GM23338 (cell line): ENCODE data around the gene SORCS2. TPM values are rescaled to one million over a fixed set of nuclear protein-coding genes. Genes with fewer than 3 reads are reported as not detected.

Experiments used
- ATAC-seq: fragments of 200-7000 bp; cut with Tn5 transposase; 3 replicates; pipeline ENCODE4 v1.9.1; 2020
- DNase-seq: peaks from one replicate; pipeline ENCODE4 v3.0.0-alpha.2; 2015; ENCODE audit warnings: low spot score
- H2AFZ ChIP-seq: fragments of 200-600 bp; sonication (generic); 2 replicates; pipeline ENCODE4 v1.8.0; 2016; ENCODE audit warnings: antibody characterized with exemption, mild to moderate bottlenecking, moderate library complexity
- H3F3A ChIP-seq: fragments of 200-600 bp; sonication (generic); replicated peaks from 2 replicates; pipeline ENCODE4 v1.8.0; 2017; ENCODE audit warnings: antibody characterized with exemption, mixed run types, low read depth
- H3K27ac ChIP-seq: fragments of 200-600 bp; sonication (generic); 2 replicates; pipeline ENCODE4 v1.6.1; 2016; ENCODE audit warnings: low read depth
- H3K27me3 ChIP-seq: fragments of 200-600 bp; sonication (generic); 2 replicates; pipeline ENCODE4 v1.8.0; 2016; ENCODE audit warnings: mild to moderate bottlenecking, mixed run types, moderate library complexity; ENCODE audit not compliant: insufficient read depth
- H3K36me3 ChIP-seq: fragments of 200-600 bp; sonication (generic); 2 replicates; pipeline ENCODE4 v1.8.0; 2016; ENCODE audit warnings: mild to moderate bottlenecking; ENCODE audit not compliant: insufficient read depth
- H3K4me1 ChIP-seq: fragments of 200-600 bp; sonication (generic); 2 replicates; pipeline ENCODE4 v1.8.0; 2016; ENCODE audit warnings: mild to moderate bottlenecking, moderate library complexity; ENCODE audit not compliant: insufficient read depth
- H3K4me2 ChIP-seq: fragments of 200-600 bp; sonication (generic); 2 replicates; pipeline ENCODE4 v1.7.1; 2017; ENCODE audit warnings: mixed run types
- H3K4me3 ChIP-seq: fragments of 200-600 bp; sonication (generic); 2 replicates; pipeline ENCODE4 v1.6.1; 2016; ENCODE audit warnings: mixed run types
- H3K79me2 ChIP-seq: fragments of 200-600 bp; sonication (generic); replicated peaks from 2 replicates; pipeline ENCODE4 v1.8.0; 2017; ENCODE audit warnings: mild to moderate bottlenecking; ENCODE audit not compliant: insufficient read depth
- H3K9me2 ChIP-seq: fragments of 200-600 bp; sonication (generic); 2 replicates; pipeline ENCODE4 v1.8.0; 2017; ENCODE audit not compliant: insufficient read depth
- H4K20me1 ChIP-seq: fragments of 200-600 bp; sonication (generic); replicated peaks from 2 replicates; pipeline ENCODE4 v1.8.0; 2017; ENCODE audit warnings: mild to moderate bottlenecking; ENCODE audit not compliant: insufficient read depth
- H3K27ac Mint-ChIP-seq: 2 replicates; pipeline ENCODE4 v1.8.0; 2020; ENCODE audit warnings: inconsistent platforms, mild to moderate bottlenecking, moderate library complexity, mixed read lengths
- H3K27me3 Mint-ChIP-seq: 3 replicates; pipeline ENCODE4 v1.8.0; 2022; ENCODE audit warnings: low read depth, mild to moderate bottlenecking, moderate library complexity, mixed read lengths, inconsistent platforms; ENCODE audit not compliant: insufficient read depth, poor library complexity
- H3K36me3 Mint-ChIP-seq: 3 replicates; pipeline ENCODE4 v1.8.0; 2021; ENCODE audit warnings: low read depth, mild to moderate bottlenecking, inconsistent platforms, moderate library complexity, mixed read lengths
- H3K4me1 Mint-ChIP-seq: 3 replicates; pipeline ENCODE4 v1.8.0; 2020; ENCODE audit warnings: mild to moderate bottlenecking, inconsistent platforms, mixed read lengths
- H3K4me3 Mint-ChIP-seq: 3 replicates; pipeline ENCODE4 v1.8.0; 2021; ENCODE audit warnings: moderate library complexity, mild to moderate bottlenecking, inconsistent platforms, mixed read lengths
- H3K9me3 Mint-ChIP-seq: 3 replicates; pipeline ENCODE4 v1.8.0; 2020; ENCODE audit warnings: moderate library complexity, mild to moderate bottlenecking, inconsistent platforms, mixed read lengths
- EZH2 ChIP-seq: fragments of 200-600 bp; sonication (generic); IDR thresholded peaks from one replicate; pipeline ENCODE4 v1.8.0; 2017; ENCODE audit warnings: antibody characterized with exemption, mild to moderate bottlenecking, low read depth; ENCODE audit not compliant: unreplicated experiment
- EZH2phosphoT487 ChIP-seq: fragments of 200-600 bp; sonication (generic); IDR thresholded peaks from one replicate; pipeline ENCODE4 v1.8.1; 2018; ENCODE audit warnings: antibody characterized with exemption; ENCODE audit not compliant: unreplicated experiment
- JUNB ChIP-seq: IDR thresholded peaks from one replicate; pipeline ENCODE4 v1.6.1; 2016; ENCODE audit warnings: antibody characterized with exemption; ENCODE audit not compliant: unreplicated experiment
- STAT1 ChIP-seq: IDR thresholded peaks from one replicate; pipeline ENCODE4 v1.6.1; 2016; ENCODE audit warnings: antibody characterized with exemption; ENCODE audit not compliant: unreplicated experiment
- ZNF331 ChIP-seq: fragments of 250-450 bp; sonication (Bioruptor Pico); IDR thresholded peaks from 2 replicates; pipeline ENCODE4 v1.5.0; 2020; ENCODE audit warnings: low read depth, mild to moderate bottlenecking, moderate library complexity
- polyA plus RNA-seq: library from polyadenylated mRNA; unstranded; fragments of >200 nt; fragmentation: Nextera tagmentation; extraction: Ambion mirVana; gene quantifications from 2 replicates; pipeline ENCODE4 v1.2.1, GENCODE V29; 2016
- total RNA-seq: library from RNA; depleted of rRNA; stranded (reverse); fragments of >200 nt; shearing (Covaris generic); gene quantifications from 2 replicates; pipeline ENCODE4 v1.2.3, GENCODE V29; 2014
- TF ChIP-seq, protein P1 (sequence below): fragments of 250-450 bp; sonication (Bioruptor Pico); IDR thresholded peaks from 2 replicates; pipeline ENCODE4 v1.5.0; 2020; ENCODE audit warnings: mild to moderate bottlenecking, moderate library complexity
- TF ChIP-seq, protein P2 (sequence below), 2 experiments: fragments of 200-600 bp in 1 of 2; sonication (generic) in 1 of 2; conservative IDR thresholded peaks; 2 replicates each; pipeline versions ENCODE4 v1.5.1 to v1.6.1; 2016 to 2017; ENCODE audit warnings: antibody characterized with exemption in 2 of 2, low read depth in 2 of 2, mild to moderate bottlenecking in 2 of 2, moderate library complexity in 1 of 2

SORCS2 gene
- total and polyA plus RNA-seq, 2 experiments from 2014 or later = 0.47 to 2.4 TPM

DNA sequence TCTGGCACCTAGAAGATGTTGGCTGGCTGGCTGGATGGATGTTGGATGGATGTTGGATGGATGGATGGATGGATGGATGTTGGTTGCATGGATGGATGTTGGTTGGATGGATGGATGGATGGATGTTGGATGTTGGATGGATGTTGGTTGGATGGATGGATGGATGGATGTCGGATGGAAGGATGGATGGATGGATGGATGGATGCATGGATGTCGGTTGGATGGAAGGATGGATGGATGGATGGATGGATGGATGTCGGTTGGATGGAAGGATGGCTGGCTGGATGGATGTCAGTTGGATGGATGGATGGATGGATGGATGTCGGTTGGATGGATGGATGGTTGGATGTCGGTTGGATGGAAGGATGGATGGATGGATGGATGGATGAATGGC lies 145.7 kb downstream of the SORCS2 start:
- H3K36me3 ChIP-seq = no peaks in the 10 kb centered on the region
- no peaks in the 10 kb centered on the region for H3K9me2 ChIP-seq
- H3K36me3 Mint-ChIP-seq = peaks cover 3% of the 10 kb centered on the region; the same call in 2 of the 3 replicates
- H3K79me2 ChIP-seq = no peaks in the 10 kb centered on the region
- H3K4me2 ChIP-seq = no peak overlapping the region
- no peak overlapping the region; the same call in 2 of the 3 replicates for H3K4me3 Mint-ChIP-seq
- H3K27ac Mint-ChIP-seq = no peak overlapping the region
- H3F3A ChIP-seq = no peaks in the 10 kb centered on the region
- no peaks in the 10 kb centered on the region for H3K4me1 ChIP-seq
- no peak overlapping the region for H3K27ac ChIP-seq
- H3K4me3 ChIP-seq = no peak overlapping the region
- peaks cover 4% of the 10 kb centered on the region for H3K9me3 Mint-ChIP-seq
- TF ChIP-seq EZH2phosphoT487 (no peak), STAT1 (no peak), EZH2 (no peak), ZNF331 (no peak), JUNB (no peak)
- TF ChIP-seq, protein P1, sequence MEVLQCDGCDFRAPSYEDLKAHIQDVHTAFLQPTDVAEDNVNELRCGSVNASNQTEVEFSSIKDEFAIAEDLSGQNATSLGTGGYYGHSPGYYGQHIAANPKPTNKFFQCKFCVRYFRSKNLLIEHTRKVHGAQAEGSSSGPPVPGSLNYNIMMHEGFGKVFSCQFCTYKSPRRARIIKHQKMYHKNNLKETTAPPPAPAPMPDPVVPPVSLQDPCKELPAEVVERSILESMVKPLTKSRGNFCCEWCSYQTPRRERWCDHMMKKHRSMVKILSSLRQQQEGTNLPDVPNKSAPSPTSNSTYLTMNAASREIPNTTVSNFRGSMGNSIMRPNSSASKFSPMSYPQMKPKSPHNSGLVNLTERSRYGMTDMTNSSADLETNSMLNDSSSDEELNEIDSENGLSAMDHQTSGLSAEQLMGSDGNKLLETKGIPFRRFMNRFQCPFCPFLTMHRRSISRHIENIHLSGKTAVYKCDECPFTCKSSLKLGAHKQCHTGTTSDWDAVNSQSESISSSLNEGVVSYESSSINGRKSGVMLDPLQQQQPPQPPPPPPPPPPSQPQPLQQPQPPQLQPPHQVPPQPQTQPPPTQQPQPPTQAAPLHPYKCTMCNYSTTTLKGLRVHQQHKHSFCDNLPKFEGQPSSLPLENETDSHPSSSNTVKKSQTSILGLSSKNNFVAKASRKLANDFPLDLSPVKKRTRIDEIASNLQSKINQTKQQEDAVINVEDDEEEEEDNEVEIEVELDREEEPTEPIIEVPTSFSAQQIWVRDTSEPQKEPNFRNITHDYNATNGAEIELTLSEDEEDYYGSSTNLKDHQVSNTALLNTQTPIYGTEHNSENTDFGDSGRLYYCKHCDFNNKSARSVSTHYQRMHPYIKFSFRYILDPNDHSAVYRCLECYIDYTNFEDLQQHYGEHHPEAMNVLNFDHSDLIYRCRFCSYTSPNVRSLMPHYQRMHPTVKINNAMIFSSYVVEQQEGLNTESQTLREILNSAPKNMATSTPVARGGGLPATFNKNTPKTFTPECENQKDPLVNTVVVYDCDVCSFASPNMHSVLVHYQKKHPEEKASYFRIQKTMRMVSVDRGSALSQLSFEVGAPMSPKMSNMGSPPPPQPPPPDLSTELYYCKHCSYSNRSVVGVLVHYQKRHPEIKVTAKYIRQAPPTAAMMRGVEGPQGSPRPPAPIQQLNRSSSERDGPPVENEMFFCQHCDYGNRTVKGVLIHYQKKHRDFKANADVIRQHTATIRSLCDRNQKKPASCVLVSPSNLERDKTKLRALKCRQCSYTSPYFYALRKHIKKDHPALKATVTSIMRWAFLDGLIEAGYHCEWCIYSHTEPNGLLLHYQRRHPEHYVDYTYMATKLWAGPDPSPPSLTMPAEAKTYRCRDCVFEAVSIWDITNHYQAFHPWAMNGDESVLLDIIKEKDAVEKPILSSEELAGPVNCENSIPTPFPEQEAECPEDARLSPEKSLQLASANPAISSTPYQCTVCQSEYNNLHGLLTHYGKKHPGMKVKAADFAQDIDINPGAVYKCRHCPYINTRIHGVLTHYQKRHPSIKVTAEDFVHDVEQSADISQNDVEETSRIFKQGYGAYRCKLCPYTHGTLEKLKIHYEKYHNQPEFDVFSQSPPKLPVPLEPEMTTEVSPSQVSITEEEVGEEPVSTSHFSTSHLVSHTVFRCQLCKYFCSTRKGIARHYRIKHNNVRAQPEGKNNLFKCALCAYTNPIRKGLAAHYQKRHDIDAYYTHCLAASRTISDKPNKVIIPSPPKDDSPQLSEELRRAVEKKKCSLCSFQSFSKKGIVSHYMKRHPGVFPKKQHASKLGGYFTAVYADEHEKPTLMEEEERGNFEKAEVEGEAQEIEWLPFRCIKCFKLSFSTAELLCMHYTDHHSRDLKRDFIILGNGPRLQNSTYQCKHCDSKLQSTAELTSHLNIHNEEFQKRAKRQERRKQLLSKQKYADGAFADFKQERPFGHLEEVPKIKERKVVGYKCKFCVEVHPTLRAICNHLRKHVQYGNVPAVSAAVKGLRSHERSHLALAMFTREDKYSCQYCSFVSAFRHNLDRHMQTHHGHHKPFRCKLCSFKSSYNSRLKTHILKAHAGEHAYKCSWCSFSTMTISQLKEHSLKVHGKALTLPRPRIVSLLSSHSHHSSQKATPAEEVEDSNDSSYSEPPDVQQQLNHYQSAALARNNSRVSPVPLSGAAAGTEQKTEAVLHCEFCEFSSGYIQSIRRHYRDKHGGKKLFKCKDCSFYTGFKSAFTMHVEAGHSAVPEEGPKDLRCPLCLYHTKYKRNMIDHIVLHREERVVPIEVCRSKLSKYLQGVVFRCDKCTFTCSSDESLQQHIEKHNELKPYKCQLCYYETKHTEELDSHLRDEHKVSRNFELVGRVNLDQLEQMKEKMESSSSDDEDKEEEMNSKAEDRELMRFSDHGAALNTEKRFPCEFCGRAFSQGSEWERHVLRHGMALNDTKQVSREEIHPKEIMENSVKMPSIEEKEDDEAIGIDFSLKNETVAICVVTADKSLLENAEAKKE = no peak
- TF ChIP-seq, protein P2, sequence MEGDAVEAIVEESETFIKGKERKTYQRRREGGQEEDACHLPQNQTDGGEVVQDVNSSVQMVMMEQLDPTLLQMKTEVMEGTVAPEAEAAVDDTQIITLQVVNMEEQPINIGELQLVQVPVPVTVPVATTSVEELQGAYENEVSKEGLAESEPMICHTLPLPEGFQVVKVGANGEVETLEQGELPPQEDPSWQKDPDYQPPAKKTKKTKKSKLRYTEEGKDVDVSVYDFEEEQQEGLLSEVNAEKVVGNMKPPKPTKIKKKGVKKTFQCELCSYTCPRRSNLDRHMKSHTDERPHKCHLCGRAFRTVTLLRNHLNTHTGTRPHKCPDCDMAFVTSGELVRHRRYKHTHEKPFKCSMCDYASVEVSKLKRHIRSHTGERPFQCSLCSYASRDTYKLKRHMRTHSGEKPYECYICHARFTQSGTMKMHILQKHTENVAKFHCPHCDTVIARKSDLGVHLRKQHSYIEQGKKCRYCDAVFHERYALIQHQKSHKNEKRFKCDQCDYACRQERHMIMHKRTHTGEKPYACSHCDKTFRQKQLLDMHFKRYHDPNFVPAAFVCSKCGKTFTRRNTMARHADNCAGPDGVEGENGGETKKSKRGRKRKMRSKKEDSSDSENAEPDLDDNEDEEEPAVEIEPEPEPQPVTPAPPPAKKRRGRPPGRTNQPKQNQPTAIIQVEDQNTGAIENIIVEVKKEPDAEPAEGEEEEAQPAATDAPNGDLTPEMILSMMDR (conservative IDR thresholded peaks at IDR 0.05; ENCODE audit: low read depth in 2 of 2) = no peak
- peaks cover 17% of the 10 kb centered on the region for H3K27me3 Mint-ChIP-seq
- ATAC-seq = no peak
- no peaks in the 10 kb centered on the region for H4K20me1 ChIP-seq
- H3K4me1 Mint-ChIP-seq = peaks cover 10% of the 10 kb centered on the region
- no peaks in the 10 kb centered on the region for H3K27me3 ChIP-seq
- no peak for DNase-seq
- H2AFZ ChIP-seq = no peak overlapping the region
